ENCODE measurements around the gene ETV3. TPM values are rescaled to one million over a fixed set of nuclear protein-coding genes. Genes with fewer than 3 reads are reported as not detected.

Gene ETV3
- total and polyA plus RNA-seq, 2 of the 13 experiments (the other 11 are each of a cell fraction or from before 2014, with no cell fraction given), result 4.2 to 5.8 TPM

DNA sequence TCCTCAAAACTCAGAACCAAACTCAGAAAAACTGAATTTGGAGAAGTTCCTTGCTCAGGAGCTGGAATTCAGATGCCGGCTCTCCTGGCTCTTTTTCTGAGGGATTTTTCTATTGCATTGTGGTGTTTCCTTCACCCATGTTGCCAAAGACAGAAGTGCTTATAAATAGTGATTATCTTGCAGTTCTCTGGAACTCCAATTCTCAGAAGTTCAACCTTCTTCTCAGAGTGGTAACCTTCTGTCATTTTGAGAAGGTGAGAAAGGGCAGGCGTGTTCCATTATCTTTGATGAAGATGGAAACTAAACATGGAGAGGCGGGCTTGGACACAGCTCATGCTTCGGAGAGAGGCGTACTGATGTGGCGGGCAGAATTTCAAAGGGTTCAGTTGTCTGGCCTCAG lies 12.4 kb upstream of the ETV3 start:
- ChIA-PET POLR2A (no interaction called here), CTCF (ENCODE audit: low intra/inter-chr PET ratio, low total read pairs) (no interaction called here)
- no peaks in the 10 kb centered on the region for H3K9me3 ChIP-seq (ENCODE audit: low read length)
- H2AFZ ChIP-seq (ENCODE audit: low read length), result no peak overlapping the region
- H3K4me3 ChIP-seq (replicated peaks in 1 of 3; ENCODE audit: insufficient read depth in 1 of 3, low read depth in 2 of 3, low read length in 3 of 3), result no peak overlapping the region
- peaks cover 32% of the 10 kb centered on the region for H3K4me1 ChIP-seq (ENCODE audit: insufficient read depth, low read length)
- no peaks in the 10 kb centered on the region for H4K20me1 ChIP-seq (ENCODE audit: insufficient read depth, low read length)
- TF ChIP-seq MAFK (conservative IDR thresholded peaks at IDR 0.05 in 1 of 2, IDR thresholded peaks at IDR 0.05 in 1 of 2; ENCODE audit: low read length in 2 of 2), result 0 out of 4 replicates have a peak, but pooled peaks of 1 of the 2 experiments have one; percentile 6
- TF ChIP-seq, protein P1, sequence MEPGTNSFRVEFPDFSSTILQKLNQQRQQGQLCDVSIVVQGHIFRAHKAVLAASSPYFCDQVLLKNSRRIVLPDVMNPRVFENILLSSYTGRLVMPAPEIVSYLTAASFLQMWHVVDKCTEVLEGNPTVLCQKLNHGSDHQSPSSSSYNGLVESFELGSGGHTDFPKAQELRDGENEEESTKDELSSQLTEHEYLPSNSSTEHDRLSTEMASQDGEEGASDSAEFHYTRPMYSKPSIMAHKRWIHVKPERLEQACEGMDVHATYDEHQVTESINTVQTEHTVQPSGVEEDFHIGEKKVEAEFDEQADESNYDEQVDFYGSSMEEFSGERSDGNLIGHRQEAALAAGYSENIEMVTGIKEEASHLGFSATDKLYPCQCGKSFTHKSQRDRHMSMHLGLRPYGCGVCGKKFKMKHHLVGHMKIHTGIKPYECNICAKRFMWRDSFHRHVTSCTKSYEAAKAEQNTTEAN (CRISPR knock-in tag; conservative IDR thresholded peaks at IDR 0.05), result no peak
- WGBS (ENCODE audit: low lambda C conversion rate), result 75% methylated on average over 6 of the region's 6 CpGs
- no peaks in the 10 kb centered on the region for H3K36me3 ChIP-seq (replicated peaks in 1 of 2; ENCODE audit: control insufficient read depth in 1 of 2, insufficient read depth in 2 of 2, low read length in 2 of 2)
- H3K27ac ChIP-seq (ENCODE audit: extremely low read length, insufficient read depth, low read length), result no peak overlapping the region
- intact Hi-C loops (cut with micrococcal nuclease; ENCODE audit: unreplicated experiment) (no loop called here), in situ Hi-C loops (cut with HindIII; ENCODE audit: extremely low pct_ligation_motif_present, low pct_unique_long_range_greater_than_20kb) (loop anchor here (5.0 kb wide), 1 partner anchor 58 kb away; no protein-coding TSS in a partner anchor)
- H3K9ac ChIP-seq (ENCODE audit: insufficient read depth, low read depth, low read length), result no peak overlapping the region
- H3K4me2 ChIP-seq (ENCODE audit: low read depth, low read length), result no peak overlapping the region
- peaks cover 0 to 4% of the 10 kb centered on the region in 2 experiments; a peak in 1 of 5 replicates for H3K27me3 ChIP-seq (ENCODE audit: control insufficient read depth in 1 of 2, insufficient read depth in 2 of 2, low read length in 2 of 2)
- DNase-seq (ENCODE audit: low spot score), result no peak
- no peak for FAIRE-seq
- no TSS peak for BruUV-seq (replicated peaks)
- no peak for ATAC-seq
- H3K79me2 ChIP-seq (ENCODE audit: insufficient read depth, low read length), result no peaks in the 10 kb centered on the region

DNA sequence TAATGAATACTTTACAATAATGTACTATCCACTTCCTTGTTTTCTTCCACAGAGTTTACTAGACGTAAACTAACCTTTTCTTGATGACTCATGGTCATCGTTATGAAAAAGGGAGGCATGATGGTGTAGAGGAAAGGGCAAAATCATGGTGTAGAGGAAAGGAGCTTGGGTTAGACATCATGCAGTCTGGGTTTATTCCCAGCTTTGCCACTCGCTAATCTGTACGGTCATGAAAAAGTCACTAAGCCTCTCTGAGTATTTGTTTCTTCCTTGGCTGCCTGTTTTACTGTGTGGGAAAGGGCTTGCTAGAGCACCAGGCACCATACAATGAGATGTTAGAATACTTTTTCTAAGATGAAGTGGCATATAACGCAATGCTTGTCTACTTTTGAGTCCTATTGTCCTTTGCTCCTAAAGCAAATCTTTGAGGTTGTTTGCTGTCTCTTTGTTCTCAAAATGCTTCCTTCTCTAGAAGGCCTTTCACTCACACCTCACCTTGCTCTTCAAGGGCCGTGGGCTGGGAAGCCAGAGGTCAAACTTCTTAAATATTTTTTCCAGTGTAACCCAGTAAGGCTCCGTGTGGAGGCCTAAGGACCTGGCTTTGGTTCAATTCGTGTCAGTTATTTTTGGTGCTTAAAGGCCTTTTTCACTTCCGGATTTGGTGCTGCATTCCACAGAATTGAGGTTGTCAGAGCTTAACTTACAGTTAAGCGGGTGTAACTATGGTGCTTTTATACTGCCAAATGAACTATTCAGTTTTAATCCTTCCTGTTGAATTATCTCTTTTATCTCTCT lies 9.9 kb upstream of the ETV3 start:
- no peak for FAIRE-seq
- Histone ChIP-seq H3K4me3 (replicated peaks in 1 of 3; ENCODE audit: insufficient read depth in 1 of 3, low read depth in 2 of 3, low read length in 3 of 3) (no peak overlapping the region), H3K9me3 (ENCODE audit: low read length) (no peaks in the 10 kb centered on the region), H4K20me1 (ENCODE audit: insufficient read depth, low read length) (no peaks in the 10 kb centered on the region), H3K79me2 (ENCODE audit: insufficient read depth, low read length) (no peaks in the 10 kb centered on the region), H3K27ac (ENCODE audit: extremely low read length, insufficient read depth, low read length) (no peak overlapping the region), H3K4me2 (ENCODE audit: low read depth, low read length) (no peak overlapping the region; the same call in 1 of the 2 replicates), H3K27me3 (ENCODE audit: control insufficient read depth in 1 of 2, insufficient read depth in 2 of 2, low read length in 2 of 2) (peaks cover 0 to 4% of the 10 kb centered on the region in 2 experiments; a peak in 1 of 5 replicates), H2AFZ (ENCODE audit: low read length) (no peak overlapping the region), H3K9ac (ENCODE audit: insufficient read depth, low read depth, low read length) (no peak overlapping the region), H3K36me3 (replicated peaks in 1 of 2; ENCODE audit: control insufficient read depth in 1 of 2, insufficient read depth in 2 of 2, low read length in 2 of 2) (no peaks in the 10 kb centered on the region), H3K4me1 (ENCODE audit: insufficient read depth, low read length) (peaks cover 7% of the 10 kb centered on the region; the same call in 1 of the 2 replicates)
- no peak for DNase-seq (ENCODE audit: low spot score)
- 32% methylated on average over 10 of the region's 10 CpGs for WGBS (ENCODE audit: low lambda C conversion rate)
- CTCF ChIA-PET (ENCODE audit: low intra/inter-chr PET ratio, low total read pairs), result no interaction called here
- POLR2A ChIA-PET, result no interaction called here
- in situ Hi-C loops (cut with HindIII; ENCODE audit: extremely low pct_ligation_motif_present, low pct_unique_long_range_greater_than_20kb), result no loop called here
- intact Hi-C loops (cut with micrococcal nuclease; ENCODE audit: unreplicated experiment), result no loop called here
- TF ChIP-seq, protein P2, sequence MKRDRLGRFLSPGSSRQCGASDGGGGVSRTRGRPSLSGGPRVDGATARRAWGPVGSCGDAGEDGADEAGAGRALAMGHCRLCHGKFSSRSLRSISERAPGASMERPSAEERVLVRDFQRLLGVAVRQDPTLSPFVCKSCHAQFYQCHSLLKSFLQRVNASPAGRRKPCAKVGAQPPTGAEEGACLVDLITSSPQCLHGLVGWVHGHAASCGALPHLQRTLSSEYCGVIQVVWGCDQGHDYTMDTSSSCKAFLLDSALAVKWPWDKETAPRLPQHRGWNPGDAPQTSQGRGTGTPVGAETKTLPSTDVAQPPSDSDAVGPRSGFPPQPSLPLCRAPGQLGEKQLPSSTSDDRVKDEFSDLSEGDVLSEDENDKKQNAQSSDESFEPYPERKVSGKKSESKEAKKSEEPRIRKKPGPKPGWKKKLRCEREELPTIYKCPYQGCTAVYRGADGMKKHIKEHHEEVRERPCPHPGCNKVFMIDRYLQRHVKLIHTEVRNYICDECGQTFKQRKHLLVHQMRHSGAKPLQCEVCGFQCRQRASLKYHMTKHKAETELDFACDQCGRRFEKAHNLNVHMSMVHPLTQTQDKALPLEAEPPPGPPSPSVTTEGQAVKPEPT (CRISPR knock-in tag; IDR thresholded peaks at IDR 0.05; ENCODE audit: low read depth), result no peak
- TF ChIP-seq ZNF101 (CRISPR knock-in tag; IDR thresholded peaks at IDR 0.05; ENCODE audit: borderline replicate concordance, low read depth) (no peak), SMYD3 (CRISPR knock-in tag; IDR thresholded peaks at IDR 0.05) (no peak), MBD4 (IDR thresholded peaks at IDR 0.05; ENCODE audit: borderline replicate concordance, low read length) (no peak), ZNF746 (CRISPR knock-in tag; IDR thresholded peaks at IDR 0.05) (no peak), U2AF1 (optimal IDR thresholded peaks at IDR 0.05; ENCODE audit: low read depth, low read length) (no peak)
- TF ChIP-seq, protein P3, sequence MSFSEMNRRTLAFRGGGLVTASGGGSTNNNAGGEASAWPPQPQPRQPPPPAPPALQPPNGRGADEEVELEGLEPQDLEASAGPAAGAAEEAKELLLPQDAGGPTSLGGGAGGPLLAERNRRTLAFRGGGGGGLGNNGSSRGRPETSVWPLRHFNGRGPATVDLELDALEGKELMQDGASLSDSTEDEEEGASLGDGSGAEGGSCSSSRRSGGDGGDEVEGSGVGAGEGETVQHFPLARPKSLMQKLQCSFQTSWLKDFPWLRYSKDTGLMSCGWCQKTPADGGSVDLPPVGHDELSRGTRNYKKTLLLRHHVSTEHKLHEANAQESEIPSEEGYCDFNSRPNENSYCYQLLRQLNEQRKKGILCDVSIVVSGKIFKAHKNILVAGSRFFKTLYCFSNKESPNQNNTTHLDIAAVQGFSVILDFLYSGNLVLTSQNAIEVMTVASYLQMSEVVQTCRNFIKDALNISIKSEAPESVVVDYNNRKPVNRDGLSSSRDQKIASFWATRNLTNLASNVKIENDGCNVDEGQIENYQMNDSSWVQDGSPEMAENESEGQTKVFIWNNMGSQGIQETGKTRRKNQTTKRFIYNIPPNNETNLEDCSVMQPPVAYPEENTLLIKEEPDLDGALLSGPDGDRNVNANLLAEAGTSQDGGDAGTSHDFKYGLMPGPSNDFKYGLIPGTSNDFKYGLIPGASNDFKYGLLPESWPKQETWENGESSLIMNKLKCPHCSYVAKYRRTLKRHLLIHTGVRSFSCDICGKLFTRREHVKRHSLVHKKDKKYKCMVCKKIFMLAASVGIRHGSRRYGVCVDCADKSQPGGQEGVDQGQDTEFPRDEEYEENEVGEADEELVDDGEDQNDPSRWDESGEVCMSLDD (CRISPR knock-in tag; IDR thresholded peaks at IDR 0.05; ENCODE audit: borderline replicate concordance), result no peak
- ATAC-seq, result no peak
- no TSS peak for BruUV-seq (replicated peaks)
